Prostate gland (tissue), 2 donors: ENCODE results near the gene SPANXN2. TPM values are rescaled to one million over a fixed set of nuclear protein-coding genes. Genes with fewer than 3 reads are reported as not detected.

Experiments
- DNase-seq: peaks from one replicate; pipeline ENCODE4 v3.0.0-alpha.2; 2019; ENCODE audit warnings: low spot score
- H3K27ac ChIP-seq, 2 donors: fragments of 200-600 bp; sonication (generic); 2 replicates each; pipeline ENCODE4 v1.5.1; 2017 to 2019
- H3K27me3 ChIP-seq: fragments of 200-600 bp; sonication (generic); replicated peaks from 2 replicates; pipeline ENCODE4 v1.5.1; 2019; ENCODE audit not compliant: insufficient read depth
- H3K36me3 ChIP-seq, 2 donors: fragments of 200-600 bp; sonication (generic); 1 replicate in 1 of 2; 2 replicates in 1 of 2; pipeline versions ENCODE4 v1.5.1 to v1.8.1; 2017 to 2019
- H3K4me1 ChIP-seq: fragments of 200-600 bp; sonication (generic); replicated peaks from 2 replicates; pipeline ENCODE4 v1.5.1; 2019
- H3K4me3 ChIP-seq, 2 donors: fragments of 200-600 bp; sonication (generic); 2 replicates each; pipeline ENCODE4 v1.5.1; 2017 to 2019
- H3K9me3 ChIP-seq: fragments of 200-600 bp; sonication (generic); 2 replicates; pipeline ENCODE4 v1.5.1; 2017
- CTCF ChIP-seq, 4 experiments: fragments of 200-600 bp in 2 of 4; fragments of 450-650 bp in 2 of 4; sonication (generic) in 2 of 4; IDR thresholded peaks; 1 replicate in 3 of 4; 2 replicates in 1 of 4; pipeline ENCODE4 v1.5.1; 2016 to 2019; ENCODE audit warnings: antibody characterized with exemption in 4 of 4, mild to moderate bottlenecking in 2 of 4, moderate library complexity in 2 of 4
- POLR2A ChIP-seq: fragments of 450-650 bp; IDR thresholded peaks from one replicate; pipeline ENCODE4 v1.6.1; 2016; ENCODE audit warnings: antibody characterized with exemption, mild to moderate bottlenecking
- POLR2AphosphoS5 ChIP-seq: sonication (generic); formaldehyde crosslinking; IDR thresholded peaks from one replicate; pipeline ENCODE4 v1.6.1; 2017; ENCODE audit warnings: antibody characterized with exemption
- WGBS: methylation state at CpG from one replicate; pipeline ENCODE4 v1.1.5; 2018; 5-methylcytosine and 5-hydroxymethylcytosine counted together
- intact Hi-C: fragments of 100-400 bp; cut with DNase I; formaldehyde crosslinking; loops from one replicate; pipeline ENCODE4 v1.14.2; 2022
- total RNA-seq, 2 donors: library from RNA; depleted of rRNA; stranded (reverse); fragments of >200 nt; gene quantifications; one replicate each; pipeline ENCODE4 v1.1.0, GENCODE V29; 2016

Gene SPANXN2
- total RNA-seq, 2 donors from 2014 or later, result 0.40 TPM; not detected in 1

- DNase-seq, result no peak
- intact Hi-C loops, result no loop called here
- Histone ChIP-seq H3K4me1 (no peaks in the 10 kb centered on the region), H3K9me3 (no peaks in the 10 kb centered on the region), H3K4me3 (no peak overlapping the region), H3K36me3 (no peaks in the 10 kb centered on the region), H3K27me3 (no peaks in the 10 kb centered on the region), H3K27ac (no peak overlapping the region)
- TF ChIP-seq POLR2AphosphoS5, result no peak
- no peak for TF ChIP-seq CTCF (IDR thresholded peaks at IDR 0.05)
- TF ChIP-seq POLR2A, result no peak
Measured at GRCh38 chrX:143733866-143734265, 13.3 kb upstream of the SPANXN2 start.

- TF ChIP-seq CTCF (IDR thresholded peaks at IDR 0.05) (no peak), POLR2A (no peak), POLR2AphosphoS5 (no peak)
- Histone ChIP-seq H3K27me3 (no peaks in the 10 kb centered on the region), H3K4me1 (no peaks in the 10 kb centered on the region), H3K9me3 (no peaks in the 10 kb centered on the region), H3K27ac (no peak overlapping the region), H3K4me3 (no peak overlapping the region), H3K36me3 (no peaks in the 10 kb centered on the region)
- WGBS, result no CpG with 5 or more reads among the region's 17 CpGs
- intact Hi-C loops, result no loop called here
- DNase-seq, result no peak
Measured at GRCh38 chrX:143726296-143726695, 5.7 kb upstream of the SPANXN2 start.

GRCh38 chrX:143701460-143701859 is 19.1 kb downstream of the SPANXN2 start:
- no peak for TF ChIP-seq POLR2A
- TF ChIP-seq CTCF (IDR thresholded peaks at IDR 0.05), result no peak
- TF ChIP-seq POLR2AphosphoS5, result no peak
- H3K9me3 ChIP-seq, result no peaks in the 10 kb centered on the region
- intact Hi-C loops, result no loop called here
- no peaks in the 10 kb centered on the region for H3K27me3 ChIP-seq
- no peak overlapping the region for H3K27ac ChIP-seq
- no peak overlapping the region for H3K4me3 ChIP-seq
- no peak for DNase-seq
- no peaks in the 10 kb centered on the region for H3K36me3 ChIP-seq
- 89% methylated on average over 3 of the region's 4 CpGs for WGBS
- H3K4me1 ChIP-seq, result no peaks in the 10 kb centered on the region

- WGBS, result 25% methylated on average over 1 of the region's 1 CpG
Measured at GRCh38 chrX:143694885-143695284, 25.7 kb downstream of the SPANXN2 start.

GRCh38 chrX:143683486-143683885 is 37.1 kb downstream of the SPANXN2 start:
- no peak for DNase-seq
- no peak overlapping the region for H3K4me3 ChIP-seq
- H3K9me3 ChIP-seq, result no peaks in the 10 kb centered on the region
- H3K27ac ChIP-seq, result no peak overlapping the region
- no peaks in the 10 kb centered on the region for H3K36me3 ChIP-seq
- intact Hi-C loops, result no loop called here
- no peaks in the 10 kb centered on the region for H3K4me1 ChIP-seq
- WGBS, result 36% methylated on average over 3 of the region's 3 CpGs
- TF ChIP-seq CTCF (IDR thresholded peaks at IDR 0.05), result no peak
- TF ChIP-seq POLR2A, result no peak
- no peak for TF ChIP-seq POLR2AphosphoS5
- no peaks in the 10 kb centered on the region for H3K27me3 ChIP-seq

More at GRCh38 chrX:143694885-143695284, 25.7 kb downstream of the SPANXN2 start:
- Histone ChIP-seq H3K27me3 (no peaks in the 10 kb centered on the region), H3K9me3 (no peaks in the 10 kb centered on the region), H3K36me3 (no peaks in the 10 kb centered on the region), H3K4me1 (no peaks in the 10 kb centered on the region), H3K27ac (no peak overlapping the region), H3K4me3 (no peak overlapping the region)
- no peak for TF ChIP-seq POLR2AphosphoS5
- TF ChIP-seq CTCF (IDR thresholded peaks at IDR 0.05), result no peak
- no peak for TF ChIP-seq POLR2A
- intact Hi-C loops, result no loop called here
- no peak for DNase-seq
